K562 (cell line): ENCODE data around the gene VHLL. TPM values are rescaled to one million over a fixed set of nuclear protein-coding genes. Genes with fewer than 3 reads are reported as not detected.
A peak's percentile ranks its signal among the peaks of the same experiment; 100 is the strongest.

Experiments used
- ATAC-seq: fragments of 200-7000 bp; cut with Tn5 transposase; 3 replicates; pipeline ENCODE4 v1.9.1; 2020; ENCODE audit warnings: moderate library complexity
- BruUV-seq: library from RNA; stranded (reverse); fragments of 400-500 nt; replicated peaks from 2 replicates; lab custom pipeline; 2021; lab: Mats Ljungman, UMichigan
- CTCF ChIA-PET: fragments of 300-600 bp; formaldehyde crosslinking; extraction: SDS; loops from one replicate; lab custom pipeline; 2021; ENCODE audit warnings: low intra/inter-chr PET ratio; lab: Yijun Ruan, JAX
- POLR2A ChIA-PET: fragments of 300-600, 350-650 bp; sonication (Branson Sonifier 250); formaldehyde crosslinking; extraction: SDS; loops from one replicate; lab custom pipeline; 2021; ENCODE audit warnings: antibody characterized with exemption, inconsistent platforms; lab: Yijun Ruan, JAX
- DNase-seq, 4 experiments: peaks; one replicate each; pipeline versions ENCODE4 v3.0.0 to v3.0.0-alpha.2; 2011 to 2018; ENCODE audit warnings: low spot score in 3 of 4, mixed read lengths in 3 of 4; ENCODE audit errors: extremely low read depth in 1 of 4
- FAIRE-seq: peaks from 2 replicates; lab custom pipeline; 2011; peaks lifted over from hg19 to GRCh38; lab: Jason Lieb, UNC
- H2AFZ ChIP-seq: 2 replicates; pipeline ENCODE4 v1.6.0; 2011; ENCODE audit warnings: low read depth, low read length, control low read depth, inconsistent platforms
- H3K27ac ChIP-seq: fragments of 200-600 bp; 3 replicates; pipeline ENCODE4 v1.8.0; 2011; ENCODE audit warnings: low read depth, mild to moderate bottlenecking, control low read depth, inconsistent platforms, low read length, moderate library complexity, mixed read lengths; ENCODE audit errors: extremely low read depth
- H3K27me3 ChIP-seq, 2 experiments: fragments of 300-600 bp in 1 of 2; 2 replicates in 1 of 2; 3 replicates in 1 of 2; pipeline versions ENCODE4 v1.6.0 to v1.8.0; 2011; ENCODE audit warnings: inconsistent platforms in 2 of 2, low read length in 2 of 2, mild to moderate bottlenecking in 1 of 2, mixed read lengths in 1 of 2, moderate library complexity in 1 of 2; ENCODE audit not compliant: control insufficient read depth in 2 of 2, insufficient read depth in 2 of 2
- H3K36me3 ChIP-seq: fragments of 300-600 bp; 3 replicates; pipeline ENCODE4 v1.8.0; 2011; ENCODE audit warnings: mild to moderate bottlenecking, low read length, inconsistent platforms; ENCODE audit not compliant: control insufficient read depth, insufficient read depth
- H3K4me1 ChIP-seq, 2 experiments: fragments of 200-600 bp in 1 of 2; replicated peaks in 1 of 2; 2 replicates in 1 of 2; 3 replicates in 1 of 2; pipeline versions ENCODE4 v1.5.1 to v1.8.0; 2011; ENCODE audit warnings: inconsistent platforms in 2 of 2, low read length in 2 of 2, mild to moderate bottlenecking in 1 of 2, mixed read lengths in 1 of 2, moderate library complexity in 1 of 2; ENCODE audit not compliant: control insufficient read depth in 2 of 2, insufficient read depth in 2 of 2
- H3K4me2 ChIP-seq: 2 replicates; pipeline ENCODE4 v1.6.1; 2011; ENCODE audit warnings: low read length, control low read depth, inconsistent platforms, mixed read lengths; ENCODE audit not compliant: insufficient read depth
- H3K4me3 ChIP-seq: fragments of 200-600 bp; sonication (generic), shearing (Covaris generic); 2 replicates; pipeline ENCODE4 v1.5.1; 2016; ENCODE audit warnings: control low read depth, inconsistent platforms
- H3K79me2 ChIP-seq: fragments of 200-600 bp; 3 replicates; pipeline ENCODE4 v1.8.0; 2011; ENCODE audit warnings: low read length, inconsistent platforms; ENCODE audit not compliant: control insufficient read depth, insufficient read depth
- H3K9ac ChIP-seq, 2 experiments: 2 replicates each; pipeline versions ENCODE4 v1.6.0 to v1.6.1; 2011; ENCODE audit warnings: low read depth in 2 of 2, low read length in 2 of 2, control low read depth in 1 of 2, inconsistent platforms in 1 of 2, mild to moderate bottlenecking in 1 of 2, mixed read lengths in 1 of 2; ENCODE audit not compliant: insufficient read depth in 1 of 2
- H3K9me1 ChIP-seq: one replicate; pipeline ENCODE4 v1.6.0; 2011; ENCODE audit warnings: inconsistent platforms, mild to moderate bottlenecking, low read length, moderate library complexity; ENCODE audit not compliant: control insufficient read depth, insufficient read depth
- H3K9me3 ChIP-seq: replicated peaks from 2 replicates; pipeline ENCODE4 v1.5.1; 2011; ENCODE audit warnings: low read depth, low read length, inconsistent platforms; ENCODE audit not compliant: control insufficient read depth, insufficient read depth
- H4K20me1 ChIP-seq: replicated peaks from 2 replicates; pipeline ENCODE4 v1.6.1; 2011; ENCODE audit warnings: low read length, inconsistent platforms, mixed read lengths; ENCODE audit not compliant: control insufficient read depth, insufficient read depth
- CEBPB ChIP-seq: fragments of 450-650 bp; IDR thresholded peaks from 2 replicates; pipeline ENCODE4 v1.6.1; 2016; ENCODE audit warnings: missing genetic modification characterization, missing compliant biosample characterization
- CEBPG ChIP-seq, 3 experiments: fragments of 200-800 bp in 1 of 3; sonication (Bioruptor generic) in 1 of 3; sonication (generic) in 1 of 3; formaldehyde crosslinking in 1 of 3; IDR thresholded peaks in 2 of 3; conservative IDR thresholded peaks in 1 of 3; 2 replicates each; pipeline versions ENCODE4 v1.6.1 to v1.8.0; 2016 to 2022; ENCODE audit warnings: missing compliant biosample characterization in 2 of 3, missing genetic modification characterization in 2 of 3, mild to moderate bottlenecking in 1 of 3, missing genetic modification reagents in 1 of 3
- THAP12 ChIP-seq: fragments of 250-450 bp; sonication (Bioruptor Pico); IDR thresholded peaks from 2 replicates; pipeline ENCODE4 v1.9.0; 2021; ENCODE audit warnings: mild to moderate bottlenecking, inconsistent platforms
- ZNF239 ChIP-seq: fragments of 250-450 bp; sonication (Bioruptor Pico); IDR thresholded peaks from 2 replicates; pipeline ENCODE4 v1.4.0; 2020; ENCODE audit warnings: mild to moderate bottlenecking
- WGBS: fragments of 100-300 bp; shearing (Covaris generic); methylation state at CpG from one replicate; pipeline ENCODE4 v1.1.6; 2016; ENCODE audit warnings: low coverage, mixed read lengths; ENCODE audit not compliant: insufficient coverage; ENCODE audit errors: missing lambda C conversion rate; 5-methylcytosine and 5-hydroxymethylcytosine counted together
- in situ Hi-C: fragments of 300-500 bp; cut with MboI; formaldehyde crosslinking; loops from 4 replicates; pipeline ENCODE4 v1.15.0; 2018; ENCODE audit warnings: inconsistent platforms, mixed read lengths
- intact Hi-C: fragments of 100-400 bp; cut with micrococcal nuclease; formaldehyde crosslinking; loops from 2 replicates; pipeline ENCODE4 v1.14.2; 2022
- polyA plus RNA-seq, 8 experiments: library from polyadenylated mRNA; depleted of rRNA in 4 of 8; stranded (reverse) in 5 of 8; unstranded in 3 of 8; fragments of >200 nt; fragmentation: Nextera tagmentation in 2 of 8; fragmentation: Illumina TruSeq in 1 of 8; extraction: Ambion mirVana in 2 of 8; extraction: Trizol in 1 of 8; gene quantifications; 2 replicates each; pipeline versions ENCODE4 v1.2.1 to v1.2.3, GENCODE V29; 2011 to 2014; ENCODE audit warnings: inconsistent platforms in 1 of 8, missing spikeins in 1 of 8
- total RNA-seq, 7 experiments: library from RNA; depleted of rRNA in 6 of 7; stranded (reverse); fragments of >200 nt in 6 of 7; fragmentation: Illumina TruSeq in 2 of 7; extraction: Trizol in 2 of 7; gene quantifications; 2 replicates each; pipeline versions ENCODE4 v1.2.1 to v1.2.3, GENCODE V29; 2011 to 2021; ENCODE audit warnings: low replicate concordance in 1 of 7

Gene VHLL
- total and polyA plus RNA-seq, 9 of the 15 experiments (the other 6 are each of a cell fraction or from before 2014, with no cell fraction given): not detected

GRCh38 chr1:156276966-156277381 lies 22.1 kb downstream of the VHLL start:
- Histone ChIP-seq H3K36me3 (peaks cover 89% of the 10 kb centered on the region), H3K27me3 (no peaks in the 10 kb centered on the region), H3K4me2 (no peak overlapping the region), H3K9ac (no peak overlapping the region), H3K4me1 (peaks cover 0 to 6% of the 10 kb centered on the region in 2 experiments; a peak in 3 of 5 replicates), H3K9me3 (no peaks in the 10 kb centered on the region), H2AFZ (no peak overlapping the region), H3K79me2 (peaks cover 35% of the 10 kb centered on the region), H3K4me3 (no peak overlapping the region), H3K9me1 (no peaks in the 10 kb centered on the region), H3K27ac (no peak overlapping the region), H4K20me1 (peaks cover 11% of the 10 kb centered on the region; the same call in 1 of the 2 replicates)
- TF ChIP-seq ZNF239 (no peak), CEBPB (tag) (peak; percentile 75), THAP12 (CRISPR knock-in tag) (no peak), CEBPG (CRISPR knock-in tag; IDR thresholded peaks at IDR 0.05) (0 out of 2 replicates have a peak, but pooled peaks have one; percentile 23), CEBPG (tag; conservative IDR thresholded peaks at IDR 0.05 in 1 of 2, IDR thresholded peaks at IDR 0.05 in 1 of 2) (no peak)
- ATAC-seq (no peak), DNase-seq (no peak), FAIRE-seq (no peak)
- intact Hi-C loops (no loop called here), in situ Hi-C loops (no loop called here)
- ChIA-PET POLR2A (interaction anchor here (0.7 to 1.0 kb wide), 2 partner anchors 17 to 29 kb away, joined by 3 read pairs; partner anchors contain the start of gene PAQR6), CTCF (no interaction called here)
- WGBS: 88% methylated on average over 6 of the region's 6 CpGs
- no TSS peak for BruUV-seq
